Body of pancreas (tissue), 4 donors: ENCODE measurements around the gene CPEB1. TPM values are rescaled to one million over a fixed set of nuclear protein-coding genes. Genes with fewer than 3 reads are reported as not detected.
A peak's percentile ranks its signal among the peaks of the same experiment; 100 is the strongest.

Source experiments
- ATAC-seq: fragments of 150-250 bp; one replicate; pipeline ENCODE4 v1.9.1; 2016
- DNase-seq, 4 donors: peaks; one replicate each; pipeline ENCODE4 v3.0.0-alpha.2; 2019
- H3K27ac ChIP-seq, 4 donors: fragments of 200-600 bp; sonication (generic); 1 replicate in 3 of 4; 2 replicates in 1 of 4; pipeline versions ENCODE4 v1.5.1 to v1.6.1; 2016 to 2019; ENCODE audit warnings: mild to moderate bottlenecking in 1 of 4, mixed read lengths in 1 of 4, moderate library complexity in 1 of 4
- H3K27me3 ChIP-seq, 2 donors: fragments of 200-600 bp; sonication (generic); one replicate each; pipeline ENCODE4 v1.6.0; 2016; ENCODE audit warnings: mild to moderate bottlenecking in 1 of 2
- H3K36me3 ChIP-seq, 2 donors: fragments of 200-600 bp; sonication (generic); replicated peaks in 1 of 2; 2 replicates each; pipeline ENCODE4 v1.5.1; 2016; ENCODE audit warnings: low read depth in 2 of 2; ENCODE audit not compliant: insufficient read depth in 1 of 2
- H3K4me1 ChIP-seq: fragments of 200-600 bp; sonication (generic); one replicate; pipeline ENCODE4 v1.6.0; 2016
- H3K4me3 ChIP-seq, 2 donors: fragments of 200-600 bp; sonication (generic); 1 replicate in 1 of 2; 2 replicates in 1 of 2; pipeline ENCODE4 v1.5.1; 2016 to 2019
- H3K9me3 ChIP-seq, 3 donors: fragments of 200-600 bp; sonication (generic); 1 replicate in 2 of 3; 2 replicates in 1 of 3; pipeline ENCODE4 v1.5.1; 2016
- CTCF ChIP-seq, 7 experiments: fragments of 450-650 bp in 4 of 7; fragments of 200-600 bp in 3 of 7; sonication (generic) in 3 of 7; IDR thresholded peaks; one replicate each; pipeline ENCODE4 v1.5.1; 2016 to 2019; ENCODE audit warnings: antibody characterized with exemption in 7 of 7
- POLR2A ChIP-seq, 3 donors: fragments of 450-650 bp; IDR thresholded peaks; one replicate each; pipeline ENCODE4 v1.6.1; 2016; ENCODE audit warnings: antibody characterized with exemption in 3 of 3, mild to moderate bottlenecking in 2 of 3
- WGBS, 2 donors: methylation state at CpG; one replicate each; pipeline ENCODE4 v1.1.5; 2017; 5-methylcytosine and 5-hydroxymethylcytosine counted together
- intact Hi-C: fragments of 100-400 bp; cut with DNase I; formaldehyde crosslinking; loops from one replicate; pipeline ENCODE4 v1.15.1; 2023
- total RNA-seq, 2 donors: library from RNA; depleted of rRNA; stranded (reverse); fragments of >200 nt; gene quantifications; one replicate each; pipeline ENCODE4 v1.1.0, GENCODE V29; 2016

CPEB1 gene
- total RNA-seq, 2 donors from 2014 or later: 1.0 TPM; not detected in 1

- H3K4me1 ChIP-seq: peaks cover 19% of the 10 kb centered on the region
- no peaks in the 10 kb centered on the region for H3K36me3 ChIP-seq
- no peak overlapping the region for H3K4me3 ChIP-seq
- no peaks in the 10 kb centered on the region for H3K27me3 ChIP-seq
- DNase-seq (peak in 1 of 4 donors; percentile 57), ATAC-seq (peak; percentile 35)
- H3K9me3 ChIP-seq: no peaks in the 10 kb centered on the region
- no peak overlapping the region for H3K27ac ChIP-seq
- 17 to 22% methylated on average over 2 of the region's 2 CpGs for WGBS, 2 donors
- intact Hi-C loops: no loop called here
- TF ChIP-seq POLR2A (IDR thresholded peaks at IDR 0.05) (no peak), CTCF (IDR thresholded peaks at IDR 0.05) (no peak)
Measured at GRCh38 chr15:82641129-82641798, 5.9 kb downstream of the CPEB1 start.

- no peaks in the 10 kb centered on the region for H3K36me3 ChIP-seq
- ATAC-seq: no peak
- H3K4me1 ChIP-seq: peaks cover 15% of the 10 kb centered on the region
- DNase-seq: no peak
- intact Hi-C loops: no loop called here
- TF ChIP-seq CTCF (IDR thresholded peaks at IDR 0.05) (no peak), POLR2A (IDR thresholded peaks at IDR 0.05) (no peak)
- no peaks in the 10 kb centered on the region for H3K27me3 ChIP-seq
- H3K27ac ChIP-seq: no peak overlapping the region
- WGBS, 2 donors: 50 to 72% methylated on average over 3 of the region's 3 CpGs
- no peak overlapping the region for H3K4me3 ChIP-seq
- no peaks in the 10 kb centered on the region for H3K9me3 ChIP-seq
Measured at GRCh38 chr15:82640672-82641071, 6.5 kb downstream of the CPEB1 start.

- DNase-seq (no peak), ATAC-seq (no peak)
- TF ChIP-seq CTCF (IDR thresholded peaks at IDR 0.05): no peak
- H3K4me3 ChIP-seq: no peak overlapping the region
- H3K4me1 ChIP-seq: peaks cover 5% of the 10 kb centered on the region
- intact Hi-C loops: no loop called here
- H3K36me3 ChIP-seq: no peaks in the 10 kb centered on the region
- H3K9me3 ChIP-seq: no peaks in the 10 kb centered on the region
- no peaks in the 10 kb centered on the region for H3K27me3 ChIP-seq
- no peak overlapping the region for H3K27ac ChIP-seq
- WGBS, 2 donors: 56 to 62% methylated on average over 2 of the region's 2 CpGs
Measured at GRCh38 chr15:82635798-82636197, 11.4 kb downstream of the CPEB1 start.

GRCh38 chr15:82630033-82630432 lies 17.1 kb downstream of the CPEB1 start:
- H3K4me3 ChIP-seq: no peak overlapping the region
- 65 to 79% methylated on average over 4 of the region's 4 CpGs for WGBS, 2 donors
- H3K4me1 ChIP-seq: no peaks in the 10 kb centered on the region
- no peak overlapping the region for H3K27ac ChIP-seq
- TF ChIP-seq CTCF (IDR thresholded peaks at IDR 0.05): no peak
- TF ChIP-seq POLR2A (IDR thresholded peaks at IDR 0.05): no peak
- H3K27me3 ChIP-seq: no peaks in the 10 kb centered on the region
- ATAC-seq (no peak), DNase-seq (no peak)
- H3K36me3 ChIP-seq: no peaks in the 10 kb centered on the region
- no peaks in the 10 kb centered on the region for H3K9me3 ChIP-seq
- intact Hi-C loops: no loop called here

GRCh38 chr15:82625136-82625535 lies 22.0 kb downstream of the CPEB1 start:
- Histone ChIP-seq H3K27ac (no peak overlapping the region), H3K9me3 (no peaks in the 10 kb centered on the region), H3K36me3 (no peaks in the 10 kb centered on the region), H3K4me3 (no peak overlapping the region), H3K27me3 (no peaks in the 10 kb centered on the region), H3K4me1 (no peaks in the 10 kb centered on the region)
- no peak for DNase-seq
- no peak for TF ChIP-seq POLR2A (IDR thresholded peaks at IDR 0.05)
- TF ChIP-seq CTCF (IDR thresholded peaks at IDR 0.05): no peak
- 90 to 93% methylated on average over 4 of the region's 4 CpGs for WGBS, 2 donors
- intact Hi-C loops: no loop called here
- ATAC-seq: no peak
